Measurements from ENCODE around the gene HOMER1. TPM values are rescaled to one million over a fixed set of nuclear protein-coding genes. Genes with fewer than 3 reads are reported as not detected.
A peak's percentile ranks its signal among the peaks of the same experiment; 100 is the strongest.

The HOMER1 gene
- total and polyA plus RNA-seq, 2 of the 4 experiments (the other 2 are of a cell fraction), result 1.9 to 6.8 TPM

DNA sequence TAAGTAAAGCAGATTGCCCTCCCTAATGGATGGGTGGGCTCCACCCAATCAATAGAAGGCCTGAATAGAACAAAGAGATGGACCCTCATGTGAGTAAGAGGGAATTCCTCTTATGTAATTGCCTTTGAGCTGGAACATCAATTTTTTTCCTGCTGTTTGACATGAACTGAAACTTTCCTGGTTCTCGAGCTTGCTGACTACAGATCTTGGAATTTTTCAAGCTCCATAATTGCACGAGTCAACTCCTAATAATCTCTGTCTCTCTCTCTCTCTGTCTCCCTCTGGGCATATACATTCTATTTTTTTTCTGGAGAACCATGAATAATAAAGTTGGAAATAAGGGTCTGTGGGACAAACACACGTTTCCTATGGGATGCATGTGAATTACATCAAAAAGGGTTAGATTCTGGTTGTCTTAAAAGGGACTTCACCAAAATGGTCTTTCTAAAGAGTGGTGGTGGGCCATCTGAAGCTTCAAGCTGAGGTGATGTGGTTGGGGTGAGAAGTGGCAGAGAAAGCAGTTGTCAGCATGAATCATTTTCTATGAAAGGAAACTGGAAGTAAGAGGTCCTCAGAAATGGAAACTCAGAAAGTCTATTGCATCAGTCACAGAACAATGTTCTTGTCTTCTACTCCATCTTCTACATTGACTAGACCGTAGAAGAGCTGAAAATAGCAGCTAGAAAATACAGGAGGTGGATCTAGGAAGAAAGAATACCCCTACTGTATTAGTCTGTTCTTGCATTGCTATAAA, 47.0 kb upstream of the HOMER1 start:
- ChIA-PET POLR2A (ENCODE audit: unreplicated experiment) (no interaction called here), CTCF (interaction anchor here (1.0 kb wide), 1 partner anchor 297 kb away, joined by 4 read pairs; no protein-coding TSS in a partner anchor)

More for the DNA sequence above, 47.0 kb upstream of the HOMER1 start:
- TF ChIP-seq CEBPB (IDR thresholded peaks at IDR 0.05; ENCODE audit: low read depth, low read length), result peak; percentile 63
- TF ChIP-seq FOS (IDR thresholded peaks at IDR 0.05; ENCODE audit: low read depth, low read length), result no peak
- dilution Hi-C loops (cut with HindIII; ENCODE audit: low sequenced_read_pairs, unreplicated experiment) (no loop called here), in situ Hi-C loops (cut with MboI; ENCODE audit: low sequenced_read_pairs) (loop anchor here (10.0 kb wide), 1 partner anchor 294 kb away; no protein-coding TSS in a partner anchor), intact Hi-C loops (cut with micrococcal nuclease) (loop anchor here (2.0 kb wide), 1 partner anchor 52 kb away; the partner anchor contains the start of gene TENT2)
- H4K5ac ChIP-seq (ENCODE audit: low read depth, low read length), result no peak overlapping the region; the same call in 1 of the 2 replicates
- peaks cover 4% of the 10 kb centered on the region for H3K4me1 ChIP-seq (ENCODE audit: control insufficient read depth, insufficient read depth, low read length)
- H3K4ac ChIP-seq (ENCODE audit: low read depth, low read length), result peak overlapping the region; percentile 49
- H3K9me1 ChIP-seq (ENCODE audit: insufficient read depth, low read length), result 0 out of 2 replicates have a peak, but pooled peaks cover 3% of the 10 kb centered on the region
- H3K27ac ChIP-seq (ENCODE audit: insufficient read depth, low read length), result peak overlapping the region; percentile 49; the same call in 1 of the 2 replicates
- peak overlapping the region; percentile 39; the same call in 1 of the 2 replicates for H3K18ac ChIP-seq (ENCODE audit: low read depth, low read length)
- no peaks in the 10 kb centered on the region for H3K79me1 ChIP-seq (ENCODE audit: low read depth in 1 of 2, low read length in 2 of 2)
- H3K56ac ChIP-seq (ENCODE audit: extremely low read depth, insufficient read depth, low read length), result no peak overlapping the region
- BruUV-seq (replicated peaks), result no TSS peak
- H2BK20ac ChIP-seq (ENCODE audit: low read depth, low read length), result peak overlapping the region; percentile 71; the same call in 1 of the 2 replicates
- peak overlapping the region; percentile 40 for H2BK5ac ChIP-seq (ENCODE audit: low read depth, low read length, poor library complexity, severe bottlenecking)
- peak overlapping the region; percentile 36; the same call in 1 of the 2 replicates for H4K91ac ChIP-seq (ENCODE audit: insufficient read depth, low read depth, low read length)
- no peaks in the 10 kb centered on the region for H3K27me3 ChIP-seq (ENCODE audit: control insufficient read depth, insufficient read depth, low read length)
- DNase-seq (peak; percentile 67), ATAC-seq (ENCODE audit: low read depth) (peak; percentile 66)
- peak overlapping the region; percentile 29; the same call in 1 of the 2 replicates for H3K23ac ChIP-seq (ENCODE audit: low read depth, low read length)
- WGBS, 2 experiments (ENCODE audit: extremely low coverage in 2 of 2, insufficient read length in 1 of 2), result 33% methylated on average over 2 of the region's 4 CpGs; no CpG with 5 or more reads in 1 of the 2 experiments
- no peaks in the 10 kb centered on the region for H3K9me3 ChIP-seq (ENCODE audit: control insufficient read depth, insufficient read depth, low read length)
- H2BK15ac ChIP-seq (ENCODE audit: low read depth, low read length), result peak overlapping the region; percentile 26; the same call in 2 of the 3 replicates
- 0 out of 2 replicates have a peak overlapping the region, but pooled peaks have one; percentile 55 for H3K14ac ChIP-seq (replicated peaks; ENCODE audit: low read depth, low read length)
- H4K8ac ChIP-seq (ENCODE audit: low read depth in 2 of 2, low read length in 2 of 2), result peak overlapping the region in 1 of 2 experiments; percentile 71; a peak in 2 of 4 replicates
- no peaks in the 10 kb centered on the region for H3K36me3 ChIP-seq (ENCODE audit: control insufficient read depth, insufficient read depth, low read length)
- no peaks in the 10 kb centered on the region for H4K20me1 ChIP-seq (ENCODE audit: insufficient read depth, low read length)
- H3K4me2 ChIP-seq (ENCODE audit: low read depth, low read length), result peak overlapping the region; percentile 54; the same call in 1 of the 2 replicates
- no peak overlapping the region for H3K9ac ChIP-seq (ENCODE audit: low read depth, low read length)
- H2BK120ac ChIP-seq (ENCODE audit: low read depth, low read length), result peak overlapping the region; percentile 82
- no peak overlapping the region for H2AK9ac ChIP-seq (replicated peaks; ENCODE audit: low read depth, low read length, poor library complexity)
- H2AK5ac ChIP-seq (ENCODE audit: low read depth, low read length), result no peak overlapping the region
- H3K4me3 ChIP-seq (ENCODE audit: insufficient read depth, low read depth, low read length), result no peak overlapping the region
- H2AFZ ChIP-seq (replicated peaks; ENCODE audit: low read length, poor library complexity), result no peak overlapping the region
